GM12878 (cell line): ENCODE measurements around the gene LDB2. TPM values are rescaled to one million over a fixed set of nuclear protein-coding genes. Genes with fewer than 3 reads are reported as not detected.

ENCODE experiments used
- DPF2 ChIP-seq: fragments of 450-650 bp; IDR thresholded peaks from 2 replicates; pipeline ENCODE4 v1.6.1; 2017; ENCODE audit warnings: mild to moderate bottlenecking
- ETV6 ChIP-seq, 2 experiments: fragments of 450-650 bp in 1 of 2; IDR thresholded peaks in 1 of 2; conservative IDR thresholded peaks in 1 of 2; 2 replicates each; pipeline ENCODE4 v1.6.1; 2014; ENCODE audit warnings: antibody characterized with exemption in 1 of 2, borderline replicate concordance in 1 of 2, low read depth in 1 of 2, mild to moderate bottlenecking in 1 of 2, moderate library complexity in 1 of 2
- EZH2 ChIP-seq: IDR thresholded peaks from 2 replicates; pipeline ENCODE4 v1.6.1; 2012; ENCODE audit warnings: low read depth, mild to moderate bottlenecking, control low read depth, inconsistent platforms, low read length, borderline replicate concordance; ENCODE audit not compliant: control insufficient read depth
- FOXK2 ChIP-seq: fragments of 450-650 bp; IDR thresholded peaks from 2 replicates; pipeline ENCODE4 v1.6.1; 2017; ENCODE audit warnings: mild to moderate bottlenecking, moderate library complexity
- KLF5 ChIP-seq: fragments of 450-650 bp; IDR thresholded peaks from 2 replicates; pipeline ENCODE4 v1.6.1; 2014; ENCODE audit warnings: mild to moderate bottlenecking; ENCODE audit not compliant: partially characterized antibody
- MEF2B ChIP-seq: fragments of 450-650 bp; IDR thresholded peaks from 2 replicates; pipeline ENCODE4 v1.6.1; 2018; ENCODE audit warnings: mild to moderate bottlenecking, moderate library complexity; ENCODE audit not compliant: partially characterized antibody, poor library complexity, severe bottlenecking
- MTA2 ChIP-seq: fragments of 450-650 bp; IDR thresholded peaks from 2 replicates; pipeline ENCODE4 v1.6.1; 2016; ENCODE audit warnings: low read depth, mild to moderate bottlenecking, moderate library complexity
- USF2 ChIP-seq: IDR thresholded peaks from 2 replicates; pipeline ENCODE4 v1.6.1; 2011; ENCODE audit warnings: low read depth, low read length, improper control_type of control experiment, borderline replicate concordance
- ZNF207 ChIP-seq: fragments of 450-650 bp; IDR thresholded peaks from 2 replicates; pipeline ENCODE4 v1.6.1; 2014; ENCODE audit warnings: antibody characterized with exemption, mild to moderate bottlenecking, borderline replicate concordance
- ZSCAN29 ChIP-seq: fragments of 450-650 bp; IDR thresholded peaks from 2 replicates; pipeline ENCODE4 v1.6.1; 2017; ENCODE audit warnings: mild to moderate bottlenecking, moderate library complexity
- polyA plus RNA-seq, 11 experiments: library from polyadenylated mRNA; depleted of rRNA in 4 of 11; unstranded in 6 of 11; stranded (reverse) in 5 of 11; fragments of >200 nt; fragmentation: Nextera tagmentation in 4 of 11; fragmentation: Illumina TruSeq in 1 of 11; extraction: Ambion mirVana in 4 of 11; extraction: Trizol in 1 of 11; gene quantifications; 1 replicate in 1 of 11; 2 replicates in 10 of 11; pipeline versions ENCODE4 v1.2.1 to v1.2.3, GENCODE V29; 2011 to 2016; ENCODE audit warnings: inconsistent platforms in 2 of 11, missing spikeins in 2 of 11, low read depth in 1 of 11
- total RNA-seq, 4 experiments: library from RNA; depleted of rRNA in 3 of 4; stranded (reverse); fragments of >200 nt in 3 of 4; fragmentation: Illumina TruSeq in 1 of 4; extraction: Trizol in 1 of 4; gene quantifications; 2 replicates each; pipeline versions ENCODE4 v1.2.1 to v1.2.3, GENCODE V29; 2013 to 2021
- TF ChIP-seq, protein P1 (sequence below): fragments of 450-650 bp; IDR thresholded peaks from 2 replicates; pipeline ENCODE4 v1.6.1; 2018; ENCODE audit warnings: borderline replicate concordance, mild to moderate bottlenecking; ENCODE audit not compliant: partially characterized antibody

Gene LDB2
- total and polyA plus RNA-seq, 10 of the 15 experiments (the other 5 are each of a cell fraction or from before 2014, with no cell fraction given) = 0.15 TPM; not detected in 9

DNA sequence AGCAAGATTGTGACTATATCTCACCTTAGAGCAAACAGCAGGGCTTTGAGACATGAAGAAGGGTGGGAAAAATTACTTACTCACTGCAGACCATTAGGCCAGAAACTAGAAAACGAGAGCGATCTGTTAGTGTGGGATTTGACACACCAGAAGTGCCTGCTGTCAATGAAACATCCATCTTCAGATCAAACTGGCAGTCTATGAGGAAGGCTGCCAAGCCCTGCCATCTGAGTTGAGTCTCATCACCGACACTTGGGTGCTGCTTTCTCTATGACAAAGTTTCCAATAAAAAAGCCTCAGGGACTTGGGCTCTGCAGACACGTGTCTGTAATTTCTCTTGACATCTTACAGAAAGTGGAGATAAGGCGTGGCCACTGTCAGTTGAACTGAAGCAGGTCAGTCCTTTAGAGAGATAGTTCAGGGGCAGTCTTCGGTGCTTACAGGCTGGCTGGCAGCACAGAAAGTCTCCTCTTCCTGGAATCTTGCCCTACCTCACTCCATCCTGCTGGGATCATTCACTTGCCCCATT is 40.1 kb upstream of the LDB2 start (continued):
- TF ChIP-seq USF2 (no peak), MEF2B (no peak), KLF5 (no peak), ZSCAN29 (no peak), ZNF207 (no peak), ETV6 (conservative IDR thresholded peaks at IDR 0.05 in 1 of 2, IDR thresholded peaks at IDR 0.05 in 1 of 2; ENCODE audit: borderline replicate concordance in 1 of 2, low read depth in 1 of 2) (no peak), MTA2 (no peak), FOXK2 (no peak), EZH2 (no peak), DPF2 (no peak)
- TF ChIP-seq, protein P1, sequence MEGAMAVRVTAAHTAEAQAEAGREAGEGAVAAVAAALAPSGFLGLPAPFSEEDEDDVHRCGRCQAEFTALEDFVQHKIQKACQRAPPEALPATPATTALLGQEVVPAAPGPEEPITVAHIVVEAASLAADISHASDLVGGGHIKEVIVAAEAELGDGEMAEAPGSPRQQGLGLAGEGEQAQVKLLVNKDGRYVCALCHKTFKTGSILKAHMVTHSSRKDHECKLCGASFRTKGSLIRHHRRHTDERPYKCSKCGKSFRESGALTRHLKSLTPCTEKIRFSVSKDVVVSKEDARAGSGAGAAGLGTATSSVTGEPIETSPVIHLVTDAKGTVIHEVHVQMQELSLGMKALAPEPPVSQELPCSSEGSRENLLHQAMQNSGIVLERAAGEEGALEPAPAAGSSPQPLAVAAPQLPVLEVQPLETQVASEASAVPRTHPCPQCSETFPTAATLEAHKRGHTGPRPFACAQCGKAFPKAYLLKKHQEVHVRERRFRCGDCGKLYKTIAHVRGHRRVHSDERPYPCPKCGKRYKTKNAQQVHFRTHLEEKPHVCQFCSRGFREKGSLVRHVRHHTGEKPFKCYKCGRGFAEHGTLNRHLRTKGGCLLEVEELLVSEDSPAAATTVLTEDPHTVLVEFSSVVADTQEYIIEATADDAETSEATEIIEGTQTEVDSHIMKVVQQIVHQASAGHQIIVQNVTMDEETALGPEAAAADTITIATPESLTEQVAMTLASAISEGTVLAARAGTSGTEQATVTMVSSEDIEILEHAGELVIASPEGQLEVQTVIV = no peak
- TF ChIP-seq, all 136 proteins: peak for 0
